ENCODE measurements around the gene GNRH2.

GNRH2 gene

DNA sequence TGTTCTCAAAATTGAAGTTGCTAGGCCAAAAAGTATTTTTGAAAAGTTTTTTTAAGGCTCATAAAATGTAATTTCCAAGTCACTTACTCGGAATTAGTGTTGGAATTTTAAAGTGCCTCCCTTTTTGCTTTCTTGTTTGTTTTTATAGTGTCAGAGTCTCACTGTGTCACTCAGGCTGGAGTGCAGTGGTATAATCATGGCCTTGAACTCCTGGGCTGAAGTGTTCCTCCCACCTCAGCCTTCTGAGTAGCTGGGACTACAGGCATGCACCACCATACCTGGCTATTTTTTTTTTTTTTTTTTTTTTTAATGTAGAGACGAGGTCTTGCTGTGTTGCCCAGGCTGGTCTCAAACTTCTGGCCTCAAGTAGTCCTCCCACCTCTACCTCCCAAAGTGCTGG is 40.0 kb upstream of the GNRH2 start:
- H3K9ac ChIP-seq, result no peak overlapping the region
- no peaks in the 10 kb centered on the region for H3K36me3 ChIP-seq (ENCODE audit: insufficient read depth)
- no peaks in the 10 kb centered on the region for H3K27me3 ChIP-seq (ENCODE audit: insufficient read depth, low read depth)
- no peaks in the 10 kb centered on the region for H3K79me2 ChIP-seq (ENCODE audit: insufficient read depth, low read depth)
- H4K20me1 ChIP-seq (ENCODE audit: insufficient read depth), result no peaks in the 10 kb centered on the region
- no peak overlapping the region for H3K4me2 ChIP-seq
- H3K27ac ChIP-seq, result no peak overlapping the region
- H2AFZ ChIP-seq (ENCODE audit: low read depth), result no peak overlapping the region
- H3K4me3 ChIP-seq (IDR thresholded peaks at IDR 0.05; ENCODE audit: insufficient read depth, low read depth, low read length), result no peak overlapping the region
- peaks cover 5% of the 10 kb centered on the region for H3K4me1 ChIP-seq (ENCODE audit: low read depth, poor library complexity, severe bottlenecking)
- TF ChIP-seq, protein P1, sequence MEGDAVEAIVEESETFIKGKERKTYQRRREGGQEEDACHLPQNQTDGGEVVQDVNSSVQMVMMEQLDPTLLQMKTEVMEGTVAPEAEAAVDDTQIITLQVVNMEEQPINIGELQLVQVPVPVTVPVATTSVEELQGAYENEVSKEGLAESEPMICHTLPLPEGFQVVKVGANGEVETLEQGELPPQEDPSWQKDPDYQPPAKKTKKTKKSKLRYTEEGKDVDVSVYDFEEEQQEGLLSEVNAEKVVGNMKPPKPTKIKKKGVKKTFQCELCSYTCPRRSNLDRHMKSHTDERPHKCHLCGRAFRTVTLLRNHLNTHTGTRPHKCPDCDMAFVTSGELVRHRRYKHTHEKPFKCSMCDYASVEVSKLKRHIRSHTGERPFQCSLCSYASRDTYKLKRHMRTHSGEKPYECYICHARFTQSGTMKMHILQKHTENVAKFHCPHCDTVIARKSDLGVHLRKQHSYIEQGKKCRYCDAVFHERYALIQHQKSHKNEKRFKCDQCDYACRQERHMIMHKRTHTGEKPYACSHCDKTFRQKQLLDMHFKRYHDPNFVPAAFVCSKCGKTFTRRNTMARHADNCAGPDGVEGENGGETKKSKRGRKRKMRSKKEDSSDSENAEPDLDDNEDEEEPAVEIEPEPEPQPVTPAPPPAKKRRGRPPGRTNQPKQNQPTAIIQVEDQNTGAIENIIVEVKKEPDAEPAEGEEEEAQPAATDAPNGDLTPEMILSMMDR (conservative IDR thresholded peaks at IDR 0.05; ENCODE audit: low read depth, low read length), result no peak

DNA sequence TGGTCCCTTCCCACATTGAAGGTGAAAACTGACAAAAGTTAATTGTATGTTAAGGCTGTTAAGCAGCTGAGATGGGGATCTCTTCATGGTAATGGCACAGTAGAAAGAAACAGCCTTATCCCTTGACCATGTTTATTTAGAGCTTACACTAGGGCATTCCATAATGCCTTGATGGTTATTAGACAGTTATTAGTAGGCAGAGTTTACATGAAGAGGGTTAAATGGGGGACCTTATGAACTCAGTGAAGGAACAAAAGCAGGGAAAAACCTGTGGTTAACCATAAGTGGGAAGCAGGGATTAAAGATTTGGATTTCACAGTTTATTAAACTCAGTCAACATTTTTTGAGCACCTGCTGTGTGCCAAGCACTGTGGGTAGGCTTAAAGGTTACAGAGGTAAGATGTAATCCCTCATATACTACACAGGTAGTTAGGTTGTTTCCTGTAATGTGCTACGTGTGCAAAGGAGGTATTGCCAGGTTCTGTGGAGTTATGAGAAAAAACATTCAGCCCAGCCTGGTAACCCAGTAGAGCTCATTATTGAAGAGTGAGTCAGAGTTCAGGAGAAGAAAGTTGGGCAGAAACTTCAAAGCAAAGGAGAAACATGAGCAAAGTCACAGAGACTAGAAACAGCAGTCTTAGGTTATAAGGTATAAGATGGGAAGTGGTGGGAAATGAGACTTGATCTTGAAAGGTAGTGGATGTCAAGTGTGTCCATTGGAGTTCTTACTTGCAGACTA is 32.3 kb upstream of the GNRH2 start:
- Histone ChIP-seq H4K20me1 (ENCODE audit: insufficient read depth) (no peaks in the 10 kb centered on the region), H3K79me2 (ENCODE audit: insufficient read depth, low read depth) (no peaks in the 10 kb centered on the region), H3K4me1 (ENCODE audit: low read depth, poor library complexity, severe bottlenecking) (peaks cover 4% of the 10 kb centered on the region), H3K27ac (no peak overlapping the region), H3K4me3 (IDR thresholded peaks at IDR 0.05; ENCODE audit: insufficient read depth, low read depth, low read length) (no peak overlapping the region), H3K4me2 (no peak overlapping the region), H3K9ac (no peak overlapping the region), H2AFZ (ENCODE audit: low read depth) (no peak overlapping the region), H3K27me3 (ENCODE audit: insufficient read depth, low read depth) (no peaks in the 10 kb centered on the region), H3K36me3 (ENCODE audit: insufficient read depth) (no peaks in the 10 kb centered on the region)
- TF ChIP-seq, protein P1 (conservative IDR thresholded peaks at IDR 0.05; ENCODE audit: low read depth, low read length), result no peak

DNA sequence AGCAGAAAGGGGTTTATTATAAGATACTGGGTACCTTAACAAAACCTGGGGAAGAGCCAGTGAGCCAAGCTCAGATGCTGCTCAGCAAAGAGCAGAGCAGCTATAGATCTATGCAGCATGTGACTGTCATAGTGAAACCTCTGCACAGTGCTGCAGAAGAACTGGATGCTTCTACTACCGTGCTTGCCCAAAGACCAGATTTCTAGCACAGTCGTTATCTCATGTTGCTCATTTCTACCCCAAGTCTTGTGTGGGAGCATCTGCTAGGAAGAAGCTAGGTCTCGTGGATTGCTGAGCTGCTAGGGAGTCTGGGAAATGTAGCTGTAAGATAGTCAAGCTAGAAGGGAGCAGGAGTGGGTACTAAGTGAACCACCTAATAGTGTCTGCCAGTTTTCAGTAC is 31.7 kb upstream of the GNRH2 start:
- no peak overlapping the region for H3K27ac ChIP-seq
- peaks cover 4% of the 10 kb centered on the region for H3K4me1 ChIP-seq (ENCODE audit: low read depth, poor library complexity, severe bottlenecking)
- H4K20me1 ChIP-seq (ENCODE audit: insufficient read depth), result no peaks in the 10 kb centered on the region
- no peak overlapping the region for H3K4me2 ChIP-seq
- no peak overlapping the region for H3K4me3 ChIP-seq (IDR thresholded peaks at IDR 0.05; ENCODE audit: insufficient read depth, low read depth, low read length)
- no peaks in the 10 kb centered on the region for H3K79me2 ChIP-seq (ENCODE audit: insufficient read depth, low read depth)
- no peaks in the 10 kb centered on the region for H3K27me3 ChIP-seq (ENCODE audit: insufficient read depth, low read depth)
- no peak overlapping the region for H3K9ac ChIP-seq
- no peaks in the 10 kb centered on the region for H3K36me3 ChIP-seq (ENCODE audit: insufficient read depth)
- H2AFZ ChIP-seq (ENCODE audit: low read depth), result no peak overlapping the region
- TF ChIP-seq, protein P1 (conservative IDR thresholded peaks at IDR 0.05; ENCODE audit: low read depth, low read length), result no peak

DNA sequence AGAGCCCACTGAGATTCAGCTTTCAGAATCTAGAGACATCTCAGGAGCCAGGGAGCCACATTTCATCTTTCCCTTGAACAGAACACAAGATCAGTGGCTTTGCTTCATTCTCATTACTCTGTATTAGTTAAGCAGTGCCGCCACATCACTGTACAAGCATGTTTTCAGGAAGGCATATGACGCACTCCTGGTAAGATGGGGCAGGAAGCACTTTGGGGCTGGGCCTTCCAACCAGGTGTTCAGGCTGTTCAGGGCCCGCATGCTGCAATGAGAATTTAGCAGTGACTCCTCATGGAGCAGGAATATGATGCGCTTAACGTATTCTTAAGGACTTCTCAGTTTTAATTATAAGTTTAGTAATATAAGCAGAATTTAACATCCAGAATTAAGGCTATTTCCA is 29.7 kb upstream of the GNRH2 start:
- Histone ChIP-seq H3K4me3 (IDR thresholded peaks at IDR 0.05; ENCODE audit: insufficient read depth, low read depth, low read length) (no peak overlapping the region), H3K36me3 (ENCODE audit: insufficient read depth) (no peaks in the 10 kb centered on the region), H4K20me1 (ENCODE audit: insufficient read depth) (no peaks in the 10 kb centered on the region), H3K27ac (no peak overlapping the region), H3K9ac (no peak overlapping the region), H3K79me2 (ENCODE audit: insufficient read depth, low read depth) (no peaks in the 10 kb centered on the region), H3K4me1 (ENCODE audit: low read depth, poor library complexity, severe bottlenecking) (peaks cover 4% of the 10 kb centered on the region), H2AFZ (ENCODE audit: low read depth) (no peak overlapping the region), H3K4me2 (no peak overlapping the region), H3K27me3 (ENCODE audit: insufficient read depth, low read depth) (no peaks in the 10 kb centered on the region)
- TF ChIP-seq, protein P1 (conservative IDR thresholded peaks at IDR 0.05; ENCODE audit: low read depth, low read length), result no peak
